Upper lobe of left lung (tissue), 6 donors: ENCODE data around the gene FAM174C. TPM values are rescaled to one million over a fixed set of nuclear protein-coding genes. Genes with fewer than 3 reads are reported as not detected.

ENCODE experiments used
- ATAC-seq, 2 donors: fragments of 200-7000 bp; cut with Tn5 transposase; one replicate each; pipeline ENCODE4 v1.9.1; 2022; ENCODE audit warnings: mild to moderate bottlenecking in 2 of 2, moderate library complexity in 2 of 2; ENCODE audit not compliant: low FRiP score in 2 of 2
- DNase-seq, 2 donors: peaks; one replicate each; pipeline ENCODE4 v3.0.0-alpha.2; 2019 to 2020
- H3K27ac ChIP-seq, 4 donors: fragments of 200-600 bp; sonication (generic); one replicate each; pipeline ENCODE4 v1.5.1; 2016 to 2019
- H3K27me3 ChIP-seq, 4 donors: fragments of 200-600 bp; sonication (generic); one replicate each; pipeline ENCODE4 v1.5.1; 2017 to 2019
- H3K36me3 ChIP-seq, 4 donors: fragments of 200-600 bp; sonication (generic); one replicate each; pipeline ENCODE4 v1.5.1; 2016 to 2019
- H3K4me1 ChIP-seq, 4 donors: fragments of 200-600 bp; sonication (generic); one replicate each; pipeline ENCODE4 v1.5.1; 2018 to 2019
- H3K4me3 ChIP-seq, 4 donors: fragments of 200-600 bp; sonication (generic); one replicate each; pipeline ENCODE4 v1.5.1; 2017 to 2019; ENCODE audit warnings: mild to moderate bottlenecking in 2 of 4, moderate library complexity in 1 of 4
- H3K9me3 ChIP-seq, 4 donors: fragments of 200-600 bp; sonication (generic); one replicate each; pipeline ENCODE4 v1.5.1; 2018 to 2019
- CTCF ChIP-seq, 6 experiments: fragments of 450-650 bp in 4 of 6; fragments of 200-600 bp in 2 of 6; sonication (generic) in 2 of 6; IDR thresholded peaks; one replicate each; pipeline ENCODE4 v1.5.1; 2016 to 2019; ENCODE audit warnings: antibody characterized with exemption in 6 of 6
- EP300 ChIP-seq, 4 donors: sonication (generic); formaldehyde crosslinking; IDR thresholded peaks; one replicate each; pipeline ENCODE4 v1.5.1; 2017; ENCODE audit warnings: antibody characterized with exemption in 4 of 4, control low read depth in 2 of 4
- POLR2A ChIP-seq, 4 donors: fragments of 450-650 bp; IDR thresholded peaks; one replicate each; pipeline ENCODE4 v1.5.1; 2016 to 2017; ENCODE audit warnings: antibody characterized with exemption in 4 of 4, mild to moderate bottlenecking in 2 of 4
- POLR2AphosphoS5 ChIP-seq, 2 donors: sonication (generic); formaldehyde crosslinking; IDR thresholded peaks; one replicate each; pipeline ENCODE4 v1.5.1; 2017; ENCODE audit warnings: antibody characterized with exemption in 2 of 2
- WGBS, 2 donors: methylation state at CpG; one replicate each; pipeline ENCODE4 v1.1.5; 2017 to 2018; 5-methylcytosine and 5-hydroxymethylcytosine counted together
- total RNA-seq, 6 donors: library from RNA; depleted of rRNA in 4 of 6; stranded (reverse); fragments of >200 nt in 4 of 6; gene quantifications; one replicate each; pipeline versions ENCODE4 v1.1.0 to v1.2.1, GENCODE V29; 2016 to 2021
- donor health status: DM: no; HTN: no; CAD: no; lungs with moderate emphysema.
- donor health status: DM: no; HTN: yes; CAD: no; lungs with severe emphysema.

FAM174C gene
- total RNA-seq, 6 donors from 2014 or later, result 43.0 to 85.3 (median 59.6) TPM

GRCh38 chr19:1254081-1254527 lies 21.2 kb upstream of the FAM174C start:
- 76 to 88% methylated on average over 24 to 36 of the region's 37 CpGs for WGBS, 2 donors

GRCh38 chr19:1254530-1255185 lies 20.7 kb upstream of the FAM174C start:
- peak overlapping the region in 3 of 4 donors; percentile 75 to 97 (median 89) for H3K4me3 ChIP-seq
- TF ChIP-seq POLR2A (IDR thresholded peaks at IDR 0.05) (no peak), POLR2AphosphoS5 (IDR thresholded peaks at IDR 0.05) (no peak), CTCF (IDR thresholded peaks at IDR 0.05) (no peak), EP300 (IDR thresholded peaks at IDR 0.05) (no peak)
- ATAC-seq (no peak), DNase-seq (peak in 1 of 2 donors; percentile 82)
- H3K27me3 ChIP-seq, result no peaks in the 10 kb centered on the region
- 78 to 82% methylated on average over 8 to 17 of the region's 20 CpGs for WGBS, 2 donors
- H3K36me3 ChIP-seq, result peaks cover 22 to 79% (median 63%) of the 10 kb centered on the region in 4 donors
- peaks cover 62 to 83% (median 74%) of the 10 kb centered on the region in 4 donors for H3K4me1 ChIP-seq
- peak overlapping the region; percentile 97 to 100 (median 100) for H3K27ac ChIP-seq
- peaks cover 0 to 4% (median 0%) of the 10 kb centered on the region in 4 donors for H3K9me3 ChIP-seq

More at GRCh38 chr19:1254081-1254527, 21.2 kb upstream of the FAM174C start:
- Histone ChIP-seq H3K27me3 (no peaks in the 10 kb centered on the region), H3K27ac (peak overlapping the region; percentile 97 to 100 (median 100)), H3K9me3 (peaks cover 0 to 4% (median 0%) of the 10 kb centered on the region in 4 donors), H3K36me3 (peaks cover 22 to 78% (median 63%) of the 10 kb centered on the region in 4 donors), H3K4me1 (peaks cover 56 to 78% (median 69%) of the 10 kb centered on the region in 4 donors), H3K4me3 (peak overlapping the region; percentile 11 to 97 (median 82))
- peak in 1 of 2 donors; percentile 87 for DNase-seq
- no peak for TF ChIP-seq POLR2A (IDR thresholded peaks at IDR 0.05)
- peak in 1 of 2 donors; percentile 12 for TF ChIP-seq POLR2AphosphoS5 (IDR thresholded peaks at IDR 0.05)
- ATAC-seq, result no peak

GRCh38 chr19:1255186-1256161 lies 19.9 kb upstream of the FAM174C start:
- H3K4me3 ChIP-seq, result peak overlapping the region in 1 of 4 donors; percentile 97
- H3K36me3 ChIP-seq, result peaks cover 22 to 72% (median 61%) of the 10 kb centered on the region in 4 donors
- H3K4me1 ChIP-seq, result peaks cover 70 to 91% (median 83%) of the 10 kb centered on the region in 4 donors
- H3K9me3 ChIP-seq, result peaks cover 0 to 4% (median 0%) of the 10 kb centered on the region in 4 donors
- no peak for TF ChIP-seq EP300 (IDR thresholded peaks at IDR 0.05)
- TF ChIP-seq POLR2AphosphoS5 (IDR thresholded peaks at IDR 0.05), result peak in 1 of 2 donors; percentile 3
- H3K27ac ChIP-seq, result peak overlapping the region; percentile 97 to 100 (median 100)
- DNase-seq (peak in 1 of 2 donors; percentile 87), ATAC-seq (no peak)
- whole genome bisulfite sequencing, 2 donors, result 80 to 86% methylated on average over 2 to 52 of the region's 52 CpGs
- no peaks in the 10 kb centered on the region for H3K27me3 ChIP-seq

GRCh38 chr19:1256646-1257474 lies 18.5 kb upstream of the FAM174C start:
- Histone ChIP-seq H3K9me3 (peaks cover 0 to 4% (median 0%) of the 10 kb centered on the region in 4 donors), H3K27me3 (no peaks in the 10 kb centered on the region), H3K4me3 (no peak overlapping the region), H3K4me1 (peaks cover 81 to 98% (median 90%) of the 10 kb centered on the region in 4 donors), H3K36me3 (peaks cover 22 to 58% (median 52%) of the 10 kb centered on the region in 4 donors), H3K27ac (peak overlapping the region; percentile 91 to 100 (median 98))
- TF ChIP-seq CTCF (IDR thresholded peaks at IDR 0.05), result no peak
- TF ChIP-seq POLR2A (IDR thresholded peaks at IDR 0.05), result no peak
- peak; percentile 5 to 37 for TF ChIP-seq POLR2AphosphoS5 (IDR thresholded peaks at IDR 0.05)
- TF ChIP-seq EP300 (IDR thresholded peaks at IDR 0.05), result no peak
- WGBS, 2 donors, result 88 to 93% methylated on average over 32 to 46 of the region's 46 CpGs
- DNase-seq, result peak in 1 of 2 donors; percentile 88
- ATAC-seq, result no peak
